ENCODE data around the gene PTPRG. TPM values are rescaled to one million over a fixed set of nuclear protein-coding genes. Genes with fewer than 3 reads are reported as not detected.

The PTPRG gene
- total and polyA plus RNA-seq, 2 of the 13 experiments (the other 11 are each of a cell fraction or from before 2014, with no cell fraction given), result 8.0 to 25.3 TPM

- TF ChIP-seq POGK (CRISPR knock-in tag; conservative IDR thresholded peaks at IDR 0.05) (no peak), MXD4 (CRISPR knock-in tag; IDR thresholded peaks at IDR 0.05) (no peak), ZNF280B (CRISPR knock-in tag; IDR thresholded peaks at IDR 0.05; ENCODE audit: borderline replicate concordance) (no peak), ZNF549 (CRISPR knock-in tag; IDR thresholded peaks at IDR 0.05) (no peak)
- TF ChIP-seq, protein P1, sequence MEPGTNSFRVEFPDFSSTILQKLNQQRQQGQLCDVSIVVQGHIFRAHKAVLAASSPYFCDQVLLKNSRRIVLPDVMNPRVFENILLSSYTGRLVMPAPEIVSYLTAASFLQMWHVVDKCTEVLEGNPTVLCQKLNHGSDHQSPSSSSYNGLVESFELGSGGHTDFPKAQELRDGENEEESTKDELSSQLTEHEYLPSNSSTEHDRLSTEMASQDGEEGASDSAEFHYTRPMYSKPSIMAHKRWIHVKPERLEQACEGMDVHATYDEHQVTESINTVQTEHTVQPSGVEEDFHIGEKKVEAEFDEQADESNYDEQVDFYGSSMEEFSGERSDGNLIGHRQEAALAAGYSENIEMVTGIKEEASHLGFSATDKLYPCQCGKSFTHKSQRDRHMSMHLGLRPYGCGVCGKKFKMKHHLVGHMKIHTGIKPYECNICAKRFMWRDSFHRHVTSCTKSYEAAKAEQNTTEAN (CRISPR knock-in tag; conservative IDR thresholded peaks at IDR 0.05), result no peak
These were observed 6.8 kb downstream of the PTPRG start (continued) for GRCh38 chr3:61568127-61568526.

DNA sequence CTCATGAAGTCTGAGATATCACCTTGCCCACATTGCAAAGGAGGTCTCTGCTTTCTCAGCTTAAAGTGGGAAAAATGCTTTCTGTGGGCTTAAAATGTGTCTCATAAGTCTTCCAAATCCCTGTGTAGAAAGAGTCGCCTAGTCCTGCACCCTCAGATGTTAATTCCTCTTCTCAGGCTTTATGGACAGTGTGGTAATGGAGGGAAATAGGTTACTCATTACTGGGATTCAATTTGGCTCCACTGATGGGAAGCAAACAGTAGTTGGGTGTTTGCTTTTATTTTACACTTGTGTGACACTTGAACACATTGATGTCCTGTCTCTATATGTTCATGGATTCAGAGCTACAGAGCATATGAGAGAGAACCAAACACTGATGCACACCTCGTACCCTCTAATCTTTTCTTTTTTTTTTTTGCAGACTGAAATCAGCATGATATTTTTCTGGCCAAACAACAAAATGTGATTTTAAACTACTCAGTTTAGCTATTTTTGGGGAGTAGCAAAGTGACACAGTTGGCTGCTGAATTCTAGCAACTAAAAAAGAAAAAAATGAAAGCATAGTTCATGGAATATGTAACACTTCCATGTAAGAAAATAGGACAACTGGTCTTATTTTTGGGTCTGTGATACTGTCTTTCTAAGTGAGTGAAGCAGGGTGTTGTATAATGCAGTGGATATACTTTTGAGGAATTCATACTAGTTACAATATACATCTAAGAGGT, 8.6 kb downstream of the PTPRG start:
- intact Hi-C loops (cut with micrococcal nuclease; ENCODE audit: unreplicated experiment), result loop anchor here (10.0 kb wide), 1 partner anchor 615 kb away; no protein-coding TSS in a partner anchor
- no TSS peak for BruUV-seq (replicated peaks)
- Histone ChIP-seq H3K4me3 (replicated peaks in 1 of 3; ENCODE audit: insufficient read depth in 1 of 3, low read depth in 2 of 3, low read length in 3 of 3) (no peak overlapping the region), H3K9me3 (ENCODE audit: low read length) (no peaks in the 10 kb centered on the region), H3K79me2 (ENCODE audit: insufficient read depth, low read length) (peaks cover 76% of the 10 kb centered on the region), H3K4me2 (ENCODE audit: low read depth, low read length) (no peak overlapping the region), H3K27me3 (ENCODE audit: control insufficient read depth in 1 of 2, insufficient read depth in 2 of 2, low read length in 2 of 2) (no peaks in the 10 kb centered on the region), H4K20me1 (ENCODE audit: insufficient read depth, low read length) (no peaks in the 10 kb centered on the region; the same call in 1 of the 2 replicates), H2AFZ (ENCODE audit: low read length) (no peak overlapping the region), H3K9ac (ENCODE audit: insufficient read depth, low read depth, low read length) (no peak overlapping the region), H3K27ac (ENCODE audit: extremely low read length, insufficient read depth, low read length) (no peak overlapping the region), H3K36me3 (replicated peaks in 1 of 2; ENCODE audit: control insufficient read depth in 1 of 2, insufficient read depth in 2 of 2, low read length in 2 of 2) (no peaks in the 10 kb centered on the region), H3K4me1 (ENCODE audit: insufficient read depth, low read length) (peaks cover 37% of the 10 kb centered on the region)
- POLR2A ChIA-PET, result interaction anchor here (1.3 kb wide), 1 partner anchor 9 kb away, joined by 7 read pairs; the partner anchor contains the start of gene PTPRG
- FAIRE-seq (no peak), DNase-seq (ENCODE audit: low spot score) (peak; percentile 22), ATAC-seq (peak; percentile 77)
- 78% methylated on average over 2 of the region's 2 CpGs for WGBS (ENCODE audit: low lambda C conversion rate)
- in situ Hi-C loops (cut with HindIII; ENCODE audit: extremely low pct_ligation_motif_present, low pct_unique_long_range_greater_than_20kb), result loop anchor here (25.0 kb wide), 1 partner anchor 617 kb away; no protein-coding TSS in a partner anchor
- CTCF ChIA-PET (ENCODE audit: low intra/inter-chr PET ratio, low total read pairs), result no interaction called here
- TF ChIP-seq SKI (IDR thresholded peaks at IDR 0.05; ENCODE audit: partially characterized antibody), result no peak
- no peak for TF ChIP-seq STAT6 (CRISPR knock-in tag; IDR thresholded peaks at IDR 0.05; ENCODE audit: borderline replicate concordance)
- no peak for TF ChIP-seq ZNF232 (CRISPR knock-in tag; IDR thresholded peaks at IDR 0.05; ENCODE audit: borderline replicate concordance)
- TF ChIP-seq THAP8 (CRISPR knock-in tag; IDR thresholded peaks at IDR 0.05; ENCODE audit: borderline replicate concordance), result no peak
- no peak for TF ChIP-seq ZNF703 (CRISPR knock-in tag; IDR thresholded peaks at IDR 0.05; ENCODE audit: borderline replicate concordance)

Data from HepG2 (cell line).